Astrocyte (in vitro differentiated cells and primary cell): Measurements from ENCODE around the gene CRTC1. TPM values are rescaled to one million over a fixed set of nuclear protein-coding genes. Genes with fewer than 3 reads are reported as not detected.

Source experiments
- DNase-seq: peaks from one replicate; pipeline ENCODE4 v3.0.0-alpha.2; 2010; ENCODE audit warnings: low read depth
- FAIRE-seq: peaks from 2 replicates; lab custom pipeline; 2011; peaks lifted over from hg19 to GRCh38; lab: Jason Lieb, UNC
- H2AFZ ChIP-seq: 2 replicates; pipeline ENCODE4 v1.6.0; 2012; ENCODE audit warnings: low read depth, low read length, inconsistent platforms
- H3K27ac ChIP-seq: 2 replicates; pipeline ENCODE4 v1.5.1; 2011; ENCODE audit warnings: low read depth, low read length, inconsistent platforms
- H3K27me3 ChIP-seq: 2 replicates; pipeline ENCODE4 v1.6.0; 2011; ENCODE audit warnings: low read length, inconsistent platforms; ENCODE audit not compliant: insufficient read depth
- H3K36me3 ChIP-seq: 2 replicates; pipeline ENCODE4 v1.5.1; 2011; ENCODE audit warnings: low read length, inconsistent platforms; ENCODE audit not compliant: insufficient read depth
- H3K4me1 ChIP-seq: 2 replicates; pipeline ENCODE4 v1.5.1; 2011; ENCODE audit warnings: low read length, inconsistent platforms; ENCODE audit not compliant: insufficient read depth
- H3K4me2 ChIP-seq: 2 replicates; pipeline ENCODE4 v1.6.0; 2012; ENCODE audit warnings: low read length, inconsistent platforms
- H3K4me3 ChIP-seq: 2 replicates; pipeline ENCODE4 v1.5.1; 2011; ENCODE audit warnings: low read depth, mild to moderate bottlenecking, low read length, inconsistent platforms; ENCODE audit not compliant: insufficient read depth
- H3K79me2 ChIP-seq: 2 replicates; pipeline ENCODE4 v1.6.0; 2012; ENCODE audit warnings: mild to moderate bottlenecking, low read length, inconsistent platforms; ENCODE audit not compliant: insufficient read depth
- H3K9ac ChIP-seq: 2 replicates; pipeline ENCODE4 v1.6.0; 2012; ENCODE audit warnings: mild to moderate bottlenecking, low read length, inconsistent platforms
- H3K9me3 ChIP-seq: 2 replicates; pipeline ENCODE4 v1.5.1; 2012; ENCODE audit warnings: low read depth, mild to moderate bottlenecking, low read length, inconsistent platforms; ENCODE audit not compliant: insufficient read depth
- H4K20me1 ChIP-seq: 2 replicates; pipeline ENCODE4 v1.6.0; 2012; ENCODE audit warnings: low read length, inconsistent platforms; ENCODE audit not compliant: insufficient read depth
- H3K27ac Mint-ChIP-seq: one replicate; pipeline ENCODE4 v1.8.0; 2021; ENCODE audit warnings: mild to moderate bottlenecking, mixed read lengths; ENCODE audit not compliant: unreplicated experiment
- H3K27me3 Mint-ChIP-seq: one replicate; pipeline ENCODE4 v1.8.0; 2021; ENCODE audit warnings: low read depth, mixed read lengths; ENCODE audit not compliant: unreplicated experiment
- H3K36me3 Mint-ChIP-seq: one replicate; pipeline ENCODE4 v1.8.0; 2021; ENCODE audit warnings: low read depth, mixed read lengths; ENCODE audit not compliant: unreplicated experiment
- H3K4me1 Mint-ChIP-seq: one replicate; pipeline ENCODE4 v1.8.0; 2021; ENCODE audit warnings: low read depth, mixed read lengths; ENCODE audit not compliant: unreplicated experiment
- H3K4me3 Mint-ChIP-seq: one replicate; pipeline ENCODE4 v1.8.0; 2021; ENCODE audit warnings: mild to moderate bottlenecking, moderate library complexity, mixed read lengths; ENCODE audit not compliant: unreplicated experiment
- H3K9me3 Mint-ChIP-seq: one replicate; pipeline ENCODE4 v1.8.0; 2021; ENCODE audit warnings: mild to moderate bottlenecking, mixed read lengths; ENCODE audit not compliant: unreplicated experiment
- CTCF ChIP-seq: IDR thresholded peaks from 2 replicates; pipeline ENCODE4 v1.5.1; 2011; ENCODE audit warnings: low read depth, mild to moderate bottlenecking, inconsistent platforms, low read length, moderate library complexity; ENCODE audit not compliant: insufficient read depth
- EZH2 ChIP-seq: IDR thresholded peaks from 2 replicates; pipeline ENCODE4 v1.6.1; 2012; ENCODE audit warnings: mild to moderate bottlenecking, low read length, inconsistent platforms; ENCODE audit not compliant: insufficient read depth
- total RNA-seq: library from RNA; stranded (reverse); gene quantifications from 2 replicates; pipeline ENCODE4 v1.2.1, GENCODE V29; 2021

CRTC1 gene
- total RNA-seq, 1 donor from 2014 or later: 8.4 TPM

GRCh38 chr19:18653853-18654252 is 29.6 kb upstream of the CRTC1 start:
- Mint-ChIP-seq H3K27me3 (peaks cover 6% of the 10 kb centered on the region), H3K36me3 (peaks cover 6% of the 10 kb centered on the region), H3K4me1 (peaks cover 29% of the 10 kb centered on the region), H3K4me3 (no peak overlapping the region), H3K27ac (no peak overlapping the region), H3K9me3 (no peaks in the 10 kb centered on the region)
- Histone ChIP-seq H3K27me3 (no peaks in the 10 kb centered on the region), H3K9me3 (no peaks in the 10 kb centered on the region), H3K27ac (no peak overlapping the region), H3K79me2 (no peaks in the 10 kb centered on the region), H3K4me2 (no peak overlapping the region), H3K36me3 (no peaks in the 10 kb centered on the region), H3K9ac (no peak overlapping the region), H2AFZ (no peak overlapping the region), H4K20me1 (peaks cover 35% of the 10 kb centered on the region), H3K4me3 (no peak overlapping the region), H3K4me1 (peaks cover 45% of the 10 kb centered on the region)
- FAIRE-seq (no peak), DNase-seq (no peak)
- no peak for TF ChIP-seq EZH2
- no peak for TF ChIP-seq CTCF

GRCh38 chr19:18654469-18654868 is 29.0 kb upstream of the CRTC1 start:
- Mint-ChIP-seq H3K4me1 (peaks cover 30% of the 10 kb centered on the region), H3K4me3 (no peak overlapping the region), H3K27ac (no peak overlapping the region), H3K27me3 (peaks cover 4% of the 10 kb centered on the region), H3K9me3 (no peaks in the 10 kb centered on the region), H3K36me3 (peaks cover 6% of the 10 kb centered on the region)
- Histone ChIP-seq H4K20me1 (peaks cover 29% of the 10 kb centered on the region), H3K4me2 (no peak overlapping the region), H2AFZ (no peak overlapping the region), H3K79me2 (no peaks in the 10 kb centered on the region), H3K36me3 (no peaks in the 10 kb centered on the region), H3K9ac (no peak overlapping the region), H3K9me3 (no peaks in the 10 kb centered on the region), H3K4me1 (peaks cover 44% of the 10 kb centered on the region), H3K4me3 (no peak overlapping the region), H3K27me3 (no peaks in the 10 kb centered on the region), H3K27ac (no peak overlapping the region)
- TF ChIP-seq EZH2 (no peak), CTCF (no peak)
- FAIRE-seq (no peak), DNase-seq (no peak)

GRCh38 chr19:18655173-18655844 is 28.2 kb upstream of the CRTC1 start:
- no peak for FAIRE-seq
- Mint-ChIP-seq H3K4me3 (no peak overlapping the region), H3K36me3 (peaks cover 4% of the 10 kb centered on the region), H3K9me3 (no peaks in the 10 kb centered on the region), H3K27me3 (peaks cover 4% of the 10 kb centered on the region), H3K4me1 (peaks cover 25% of the 10 kb centered on the region), H3K27ac (no peak overlapping the region)
- Histone ChIP-seq H3K9me3 (no peaks in the 10 kb centered on the region), H3K4me1 (peaks cover 44% of the 10 kb centered on the region), H3K4me2 (no peak overlapping the region), H4K20me1 (peaks cover 21% of the 10 kb centered on the region), H2AFZ (no peak overlapping the region), H3K9ac (no peak overlapping the region), H3K79me2 (no peaks in the 10 kb centered on the region), H3K27ac (no peak overlapping the region), H3K36me3 (no peaks in the 10 kb centered on the region), H3K27me3 (no peaks in the 10 kb centered on the region), H3K4me3 (no peak overlapping the region)
- no peak for DNase-seq
- TF ChIP-seq CTCF (no peak), EZH2 (no peak)
